ENCODE measurements around the gene SERPINA9.
A peak's percentile ranks its signal among the peaks of the same experiment; 100 is the strongest.
"Not testable (repeated sequence)": the region's sequence is repeated elsewhere in the genome, so short reads cannot be mapped to it uniquely, and the experiment has no call there.

SERPINA9 gene

GRCh38 chr14:94501588-94502516 lies 25.9 kb upstream of the SERPINA9 start:
- DNase-seq (ENCODE audit: insufficient read length, low spot score) (no peak), FAIRE-seq (no peak)
- TF ChIP-seq POLR2A (IDR thresholded peaks at IDR 0.05; ENCODE audit: low read depth, low read length): no peak

GRCh38 chr14:94500264-94500663 lies 24.3 kb upstream of the SERPINA9 start:
- no peak for FAIRE-seq
- no peak for TF ChIP-seq POLR2A (IDR thresholded peaks at IDR 0.05; ENCODE audit: low read depth, low read length)
- DNase-seq (ENCODE audit: insufficient read length, low spot score): no peak

GRCh38 chr14:94499673-94500072 lies 23.7 kb upstream of the SERPINA9 start:
- no peak for TF ChIP-seq POLR2A (IDR thresholded peaks at IDR 0.05; ENCODE audit: low read depth, low read length)
- no peak for FAIRE-seq
- DNase-seq (ENCODE audit: insufficient read length, low spot score): no peak

- no peak for TF ChIP-seq POLR2A (IDR thresholded peaks at IDR 0.05; ENCODE audit: low read depth, low read length)
- DNase-seq (ENCODE audit: insufficient read length, low spot score): no peak
- FAIRE-seq: no peak
Measured at GRCh38 chr14:94498215-94498614, 22.2 kb upstream of the SERPINA9 start.

GRCh38 chr14:94494085-94494484 lies 18.1 kb upstream of the SERPINA9 start:
- TF ChIP-seq POLR2A (IDR thresholded peaks at IDR 0.05; ENCODE audit: low read depth, low read length): no peak
- no peak for FAIRE-seq
- DNase-seq (ENCODE audit: insufficient read length, low spot score): no peak

GRCh38 chr14:94491511-94491910 lies 15.5 kb upstream of the SERPINA9 start:
- FAIRE-seq (no peak), DNase-seq (ENCODE audit: insufficient read length, low spot score) (no peak)
- TF ChIP-seq POLR2A (IDR thresholded peaks at IDR 0.05; ENCODE audit: low read depth, low read length): no peak

GRCh38 chr14:94489336-94489735 lies 13.3 kb upstream of the SERPINA9 start:
- FAIRE-seq (no peak), DNase-seq (ENCODE audit: insufficient read length, low spot score) (no peak)
- no peak for TF ChIP-seq POLR2A (IDR thresholded peaks at IDR 0.05; ENCODE audit: low read depth, low read length)

GRCh38 chr14:94486883-94487282 lies 10.9 kb upstream of the SERPINA9 start:
- TF ChIP-seq POLR2A (IDR thresholded peaks at IDR 0.05; ENCODE audit: low read depth, low read length): no peak
- FAIRE-seq (no peak), DNase-seq (ENCODE audit: insufficient read length, low spot score) (no peak)

- peak; percentile 72 for DNase-seq (ENCODE audit: insufficient read length, low spot score)
- FAIRE-seq: no peak
- TF ChIP-seq POLR2A (IDR thresholded peaks at IDR 0.05; ENCODE audit: low read depth, low read length): no peak
Measured at GRCh38 chr14:94485944-94486841, 10.2 kb upstream of the SERPINA9 start.

GRCh38 chr14:94484481-94484880 lies 8.5 kb upstream of the SERPINA9 start:
- no peak for FAIRE-seq
- no peak for DNase-seq (ENCODE audit: insufficient read length, low spot score)
- no peak for TF ChIP-seq POLR2A (IDR thresholded peaks at IDR 0.05; ENCODE audit: low read depth, low read length)

GRCh38 chr14:94483729-94484275 lies 7.8 kb upstream of the SERPINA9 start:
- DNase-seq (ENCODE audit: insufficient read length, low spot score) (no peak), FAIRE-seq (no peak)
- no peak for TF ChIP-seq POLR2A (IDR thresholded peaks at IDR 0.05; ENCODE audit: low read depth, low read length)

GRCh38 chr14:94483071-94483451 lies 7.1 kb upstream of the SERPINA9 start:
- FAIRE-seq (no peak), DNase-seq (ENCODE audit: insufficient read length, low spot score) (no peak)
- no peak for TF ChIP-seq POLR2A (IDR thresholded peaks at IDR 0.05; ENCODE audit: low read depth, low read length)

- not testable (repeated sequence) for FAIRE-seq; DNase-seq (ENCODE audit: insufficient read length, low spot score)
Measured at GRCh38 chr14:94482132-94483070, 6.4 kb upstream of the SERPINA9 start.

Measured in H54 (cell line).